Measurements from ENCODE around the gene NAP1L4.

NAP1L4 gene

DNA sequence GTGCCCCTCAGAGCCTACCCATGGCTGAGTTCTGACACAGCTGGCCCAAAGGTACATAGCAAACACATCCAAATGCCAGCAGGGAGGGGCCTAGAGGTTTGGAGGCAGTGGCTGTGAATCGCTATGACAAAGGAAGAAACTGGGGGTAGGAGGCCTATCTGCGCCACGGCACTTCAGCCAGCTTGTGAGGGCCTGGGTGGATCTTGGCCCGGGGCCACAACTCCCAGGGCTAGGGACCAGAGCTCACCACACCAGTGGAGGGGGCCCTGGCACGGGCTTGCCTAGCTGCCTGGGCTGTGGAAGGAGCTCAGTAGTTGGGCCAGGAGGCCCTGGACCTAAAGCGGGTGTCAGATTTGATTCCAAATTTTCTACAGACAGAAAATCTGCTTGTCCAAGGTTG lies 9.4 kb upstream of the NAP1L4 start:
- in situ Hi-C loops (cut with HindIII; ENCODE audit: low sequenced_read_pairs) = no loop called here
- TF ChIP-seq, protein P1, sequence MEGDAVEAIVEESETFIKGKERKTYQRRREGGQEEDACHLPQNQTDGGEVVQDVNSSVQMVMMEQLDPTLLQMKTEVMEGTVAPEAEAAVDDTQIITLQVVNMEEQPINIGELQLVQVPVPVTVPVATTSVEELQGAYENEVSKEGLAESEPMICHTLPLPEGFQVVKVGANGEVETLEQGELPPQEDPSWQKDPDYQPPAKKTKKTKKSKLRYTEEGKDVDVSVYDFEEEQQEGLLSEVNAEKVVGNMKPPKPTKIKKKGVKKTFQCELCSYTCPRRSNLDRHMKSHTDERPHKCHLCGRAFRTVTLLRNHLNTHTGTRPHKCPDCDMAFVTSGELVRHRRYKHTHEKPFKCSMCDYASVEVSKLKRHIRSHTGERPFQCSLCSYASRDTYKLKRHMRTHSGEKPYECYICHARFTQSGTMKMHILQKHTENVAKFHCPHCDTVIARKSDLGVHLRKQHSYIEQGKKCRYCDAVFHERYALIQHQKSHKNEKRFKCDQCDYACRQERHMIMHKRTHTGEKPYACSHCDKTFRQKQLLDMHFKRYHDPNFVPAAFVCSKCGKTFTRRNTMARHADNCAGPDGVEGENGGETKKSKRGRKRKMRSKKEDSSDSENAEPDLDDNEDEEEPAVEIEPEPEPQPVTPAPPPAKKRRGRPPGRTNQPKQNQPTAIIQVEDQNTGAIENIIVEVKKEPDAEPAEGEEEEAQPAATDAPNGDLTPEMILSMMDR (IDR thresholded peaks at IDR 0.05; ENCODE audit: low read depth, low read length, missing control alignments) = no peak
- no peak for DNase-seq (ENCODE audit: low read depth)
- no peak overlapping the region for H3K4me3 ChIP-seq (ENCODE audit: low read depth, low read length)

DNA sequence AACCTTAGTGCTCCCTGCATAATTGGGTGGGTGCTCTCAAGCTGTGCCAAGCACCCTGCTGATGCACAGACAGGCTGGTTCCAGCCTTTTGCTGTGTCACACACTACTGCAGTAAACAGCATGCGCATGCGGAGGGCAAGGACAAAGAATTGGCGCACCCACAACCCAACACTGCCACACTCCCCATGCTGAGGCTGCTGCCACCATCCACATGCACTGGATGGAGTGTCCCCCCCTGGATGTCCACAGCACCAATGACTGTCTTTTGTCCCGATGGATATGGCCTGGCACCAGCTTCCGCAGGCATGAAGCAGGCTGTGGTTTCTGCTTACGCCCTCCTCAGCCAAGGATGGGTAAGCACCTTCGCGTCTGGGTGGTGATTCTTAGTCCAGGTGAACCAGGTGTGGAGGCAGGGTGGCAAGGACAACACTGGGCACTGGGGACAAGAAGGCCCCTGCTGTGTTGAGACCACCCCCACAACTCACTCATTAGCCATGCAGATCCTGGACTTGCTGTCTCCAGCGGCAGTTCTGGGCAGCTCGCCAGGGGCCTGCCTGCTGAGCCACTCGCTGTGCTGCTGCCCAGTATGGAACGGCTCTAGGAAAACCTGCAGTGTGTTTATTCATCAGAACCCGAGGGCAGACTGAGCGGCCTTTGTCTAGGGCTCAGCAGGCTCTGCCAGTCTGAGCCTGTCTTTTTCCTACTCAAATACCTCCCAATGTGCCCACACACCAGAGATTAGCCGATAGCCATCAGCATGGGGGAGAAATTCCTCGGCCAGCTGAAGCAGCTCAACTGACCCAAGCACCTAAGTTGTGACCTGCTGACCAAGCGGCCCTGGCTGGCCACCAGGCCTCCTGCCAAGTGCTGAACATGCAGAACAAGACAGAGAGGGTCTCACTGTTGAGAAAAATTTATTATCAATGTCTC lies 8.2 kb upstream of the NAP1L4 start:
- no peak overlapping the region for H3K4me3 ChIP-seq (ENCODE audit: low read depth, low read length)
- DNase-seq (ENCODE audit: low read depth) = peak; percentile 41
- in situ Hi-C loops (cut with HindIII; ENCODE audit: low sequenced_read_pairs) = no loop called here

DNA sequence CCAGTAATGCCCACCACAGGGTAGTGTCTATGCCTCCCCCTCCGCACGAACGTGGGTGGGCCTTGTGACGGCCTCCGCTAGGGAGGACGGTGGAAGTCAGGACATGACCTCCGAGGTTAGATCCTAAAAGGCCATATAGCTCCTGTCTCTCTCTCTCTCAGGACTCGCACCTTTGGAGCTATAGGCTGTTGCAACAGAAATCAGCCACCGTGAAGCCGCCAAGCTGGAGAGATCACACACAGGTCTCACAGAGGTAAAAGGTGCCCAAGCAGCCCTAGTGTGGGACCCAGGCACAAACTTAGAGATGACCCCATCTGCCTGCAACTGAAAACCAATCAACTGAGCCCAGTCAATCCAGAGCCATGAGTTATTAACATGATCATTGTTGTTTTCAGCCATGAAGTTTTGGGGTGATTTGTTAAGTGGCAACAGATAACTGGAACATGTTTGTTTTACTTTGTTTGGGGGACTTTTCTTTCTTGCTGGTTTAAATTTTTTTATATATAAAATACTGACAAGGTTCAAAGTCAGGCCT lies 7.4 kb upstream of the NAP1L4 start:
- in situ Hi-C loops (cut with HindIII; ENCODE audit: low sequenced_read_pairs) = no loop called here
- DNase-seq (ENCODE audit: low read depth) = no peak
- no peak overlapping the region for H3K4me3 ChIP-seq (ENCODE audit: low read depth, low read length)
- TF ChIP-seq, protein P1 (IDR thresholded peaks at IDR 0.05; ENCODE audit: low read depth, low read length, missing control alignments) = no peak

More for the DNA sequence above, 8.2 kb upstream of the NAP1L4 start:
- TF ChIP-seq, protein P1 (IDR thresholded peaks at IDR 0.05; ENCODE audit: low read depth, low read length, missing control alignments) = no peak

DNA sequence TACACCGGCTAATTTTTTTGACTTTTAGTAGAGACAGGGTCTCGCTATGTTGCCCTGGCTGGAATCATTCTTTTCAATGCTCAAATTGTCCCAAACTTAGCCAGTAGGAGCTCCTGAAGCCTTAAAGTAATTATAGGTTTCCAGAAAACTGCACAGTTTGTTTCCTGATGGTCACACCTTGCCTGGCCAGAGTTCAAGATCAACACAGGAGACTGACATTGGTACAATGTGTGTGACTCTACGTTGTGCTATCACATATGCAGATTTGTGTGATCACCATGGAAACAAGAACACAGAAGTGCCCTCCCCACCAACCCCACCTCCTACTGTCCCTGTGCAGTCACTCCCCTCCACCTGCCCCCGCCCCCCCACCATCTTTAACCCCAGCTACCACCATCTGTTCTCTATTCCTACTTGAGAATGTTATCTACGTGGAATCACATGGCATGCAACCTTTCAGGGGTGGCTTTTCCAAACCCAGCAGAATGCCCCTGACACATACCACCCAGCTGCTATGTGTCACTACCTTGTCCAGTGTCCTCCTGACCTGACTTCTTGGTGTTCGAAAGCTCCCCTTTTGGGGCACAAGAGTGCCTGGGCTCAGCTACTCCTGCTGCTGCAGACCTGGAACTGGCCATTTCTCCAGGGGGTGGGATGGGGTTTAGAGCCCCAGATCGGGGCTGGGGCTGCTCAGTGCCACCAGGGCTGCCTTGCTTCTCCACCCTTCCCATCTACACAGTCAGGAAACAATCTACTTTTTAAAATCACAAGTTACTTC lies 6.1 kb upstream of the NAP1L4 start:
- DNase-seq (ENCODE audit: low read depth) = no peak
- in situ Hi-C loops (cut with HindIII; ENCODE audit: low sequenced_read_pairs) = no loop called here
- H3K4me3 ChIP-seq (ENCODE audit: low read depth, low read length) = no peak overlapping the region
- TF ChIP-seq, protein P1 (IDR thresholded peaks at IDR 0.05; ENCODE audit: low read depth, low read length, missing control alignments) = no peak

DNA sequence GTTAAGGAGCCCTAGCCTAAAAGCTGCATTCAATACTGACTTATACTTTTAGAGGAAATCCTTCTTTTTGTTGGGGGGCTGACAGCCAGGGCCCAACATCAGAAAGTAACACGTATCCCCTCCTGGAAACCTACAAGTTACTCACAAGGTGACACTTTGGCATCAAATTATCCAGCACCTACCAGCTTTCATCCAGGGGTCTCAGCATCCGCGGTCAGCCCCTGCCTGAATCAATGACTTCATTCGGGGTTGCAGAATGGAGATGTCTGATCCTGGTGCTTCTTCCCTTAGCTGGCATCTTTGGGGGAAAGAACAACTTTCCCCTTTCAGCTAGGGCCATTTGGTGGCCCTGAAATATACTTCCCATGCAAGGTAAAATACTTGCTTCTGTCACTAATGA lies 5.3 kb upstream of the NAP1L4 start:
- DNase-seq (ENCODE audit: low read depth) = no peak
- no peak overlapping the region for H3K4me3 ChIP-seq (ENCODE audit: low read depth, low read length)
- TF ChIP-seq, protein P1 (IDR thresholded peaks at IDR 0.05; ENCODE audit: low read depth, low read length, missing control alignments) = no peak
- in situ Hi-C loops (cut with HindIII; ENCODE audit: low sequenced_read_pairs) = no loop called here

DNA sequence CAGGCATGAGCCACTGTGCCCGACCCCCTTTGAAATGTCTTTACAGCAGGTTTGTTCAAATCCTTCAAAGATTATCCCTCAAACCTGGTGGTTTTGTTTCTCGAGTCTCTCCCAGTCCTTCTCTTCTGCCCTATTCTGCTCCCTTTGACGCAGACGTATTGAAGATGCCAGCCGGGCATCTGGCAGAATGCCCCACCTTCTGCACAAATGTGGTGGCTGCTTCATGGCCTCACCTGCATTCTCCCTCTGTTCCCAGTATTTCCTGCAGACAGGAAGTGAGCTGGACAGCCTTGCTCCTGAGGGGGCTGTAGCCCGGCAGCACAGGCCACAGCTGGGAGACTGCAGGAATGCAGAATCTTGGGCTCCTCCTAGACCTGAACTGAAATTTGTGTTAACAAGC lies 4.8 kb upstream of the NAP1L4 start:
- H3K4me3 ChIP-seq (ENCODE audit: low read depth, low read length) = no peak overlapping the region
- in situ Hi-C loops (cut with HindIII; ENCODE audit: low sequenced_read_pairs) = no loop called here
- DNase-seq (ENCODE audit: low read depth) = no peak
- TF ChIP-seq, protein P1 (IDR thresholded peaks at IDR 0.05; ENCODE audit: low read depth, low read length, missing control alignments) = no peak
